Effector memory CD8-positive, alpha-beta T cell (primary cell): ENCODE measurements around the gene ANGPTL8.

Experiments used
- ATAC-seq: fragments of 150-1000 bp; cut with Tn5 transposase; replicated peaks from 2 replicates; pipeline ENCODE4 v1.10.0; 2021; ENCODE audit warnings: mild to moderate bottlenecking, moderate library complexity
- DNase-seq, 3 experiments: peaks; one replicate each; pipeline ENCODE4 v3.0.0; 2021
- H3K27ac Mint-ChIP-seq, 2 donors: one replicate each; pipeline ENCODE4 v1.8.0; 2022; ENCODE audit warnings: mild to moderate bottlenecking in 2 of 2, mixed read lengths in 2 of 2, moderate library complexity in 2 of 2
- H3K27me3 Mint-ChIP-seq, 2 donors: one replicate each; pipeline ENCODE4 v1.8.0; 2022; ENCODE audit warnings: mixed read lengths in 2 of 2
- H3K36me3 Mint-ChIP-seq: one replicate; pipeline ENCODE4 v1.8.0; 2022; ENCODE audit warnings: mild to moderate bottlenecking, moderate library complexity, mixed read lengths; ENCODE audit not compliant: insufficient read depth
- H3K4me1 Mint-ChIP-seq, 2 donors: one replicate each; pipeline ENCODE4 v1.8.0; 2022; ENCODE audit warnings: low read depth in 2 of 2, mixed read lengths in 2 of 2
- H3K4me3 Mint-ChIP-seq, 2 donors: one replicate each; pipeline ENCODE4 v1.8.0; 2022; ENCODE audit warnings: mild to moderate bottlenecking in 2 of 2, mixed read lengths in 2 of 2, moderate library complexity in 2 of 2
- H3K9me3 Mint-ChIP-seq, 2 donors: one replicate each; pipeline ENCODE4 v1.8.0; 2022; ENCODE audit warnings: mixed read lengths in 2 of 2

ANGPTL8 gene

GRCh38 chr19:11284515-11284914, 45.1 kb downstream of the ANGPTL8 start:
- ATAC-seq (no peak), DNase-seq (no peak)
- H3K27me3 Mint-ChIP-seq, result peaks cover 14 to 51% of the 10 kb centered on the region in 2 donors
- H3K9me3 Mint-ChIP-seq, result peaks cover 2 to 3% of the 10 kb centered on the region in 2 donors
- peaks cover 13% of the 10 kb centered on the region for H3K36me3 Mint-ChIP-seq
- no peak overlapping the region for H3K4me3 Mint-ChIP-seq
- H3K4me1 Mint-ChIP-seq, result peaks cover 3 to 7% of the 10 kb centered on the region in 2 donors
- no peak overlapping the region for H3K27ac Mint-ChIP-seq

- Mint-ChIP-seq H3K27me3 (peaks cover 20 to 65% of the 10 kb centered on the region in 2 donors), H3K4me1 (peaks cover 0 to 2% of the 10 kb centered on the region in 2 donors), H3K9me3 (no peaks in the 10 kb centered on the region), H3K36me3 (no peaks in the 10 kb centered on the region), H3K27ac (no peak overlapping the region), H3K4me3 (no peak overlapping the region)
- DNase-seq (no peak), ATAC-seq (no peak)
These were observed 47.0 kb downstream of the ANGPTL8 start for GRCh38 chr19:11286312-11286974.

- Mint-ChIP-seq H3K9me3 (no peaks in the 10 kb centered on the region), H3K27me3 (peaks cover 14 to 59% of the 10 kb centered on the region in 2 donors), H3K27ac (no peak overlapping the region), H3K4me1 (no peaks in the 10 kb centered on the region), H3K36me3 (no peaks in the 10 kb centered on the region), H3K4me3 (no peak overlapping the region)
- DNase-seq (no peak), ATAC-seq (no peak)
These were observed 48.9 kb downstream of the ANGPTL8 start for GRCh38 chr19:11288349-11288748.

GRCh38 chr19:11290256-11290655, 50.8 kb downstream of the ANGPTL8 start:
- H3K36me3 Mint-ChIP-seq, result no peaks in the 10 kb centered on the region
- H3K27me3 Mint-ChIP-seq, result peaks cover 14 to 44% of the 10 kb centered on the region in 2 donors
- no peak for ATAC-seq

GRCh38 chr19:11291415-11291814, 52.0 kb downstream of the ANGPTL8 start:
- peaks cover 14 to 56% of the 10 kb centered on the region in 2 donors for H3K27me3 Mint-ChIP-seq

More at GRCh38 chr19:11290256-11290655, 50.8 kb downstream of the ANGPTL8 start:
- H3K9me3 Mint-ChIP-seq, result no peaks in the 10 kb centered on the region
- no peak for DNase-seq
- peaks cover 4 to 8% of the 10 kb centered on the region in 2 donors for H3K4me1 Mint-ChIP-seq
- no peak overlapping the region for H3K4me3 Mint-ChIP-seq
- H3K27ac Mint-ChIP-seq, result no peak overlapping the region

More at GRCh38 chr19:11291415-11291814, 52.0 kb downstream of the ANGPTL8 start:
- H3K27ac Mint-ChIP-seq, result no peak overlapping the region
- ATAC-seq, result no peak
- no peak for DNase-seq
- no peaks in the 10 kb centered on the region for H3K36me3 Mint-ChIP-seq
- H3K9me3 Mint-ChIP-seq, result no peaks in the 10 kb centered on the region
- H3K4me1 Mint-ChIP-seq, result peaks cover 4 to 8% of the 10 kb centered on the region in 2 donors
- no peak overlapping the region for H3K4me3 Mint-ChIP-seq
